ENCODE measurements around the gene KDELR1.

The KDELR1 gene

GRCh38 chr19:48385461-48386087, 5.8 kb downstream of the KDELR1 start:
- H3K36me3 ChIP-seq: peaks cover 62 to 91% (median 80%) of the 10 kb centered on the region in 3 donors

GRCh38 chr19:48382286-48382685, 9.1 kb downstream of the KDELR1 start:
- H3K27me3 ChIP-seq: no peaks in the 10 kb centered on the region
- intact Hi-C loops (cut with DNase I; ENCODE audit: low total_unique reads): no loop called here

More at GRCh38 chr19:48385461-48386087, 5.8 kb downstream of the KDELR1 start:
- no peak for TF ChIP-seq CTCF (IDR thresholded peaks at IDR 0.05)
- Histone ChIP-seq H3K4me3 (no peak overlapping the region), H3K27ac (no peak overlapping the region), H3K4me1 (peaks cover 0 to 14% (median 8%) of the 10 kb centered on the region in 4 donors), H3K27me3 (no peaks in the 10 kb centered on the region), H3K9me3 (no peaks in the 10 kb centered on the region)
- intact Hi-C loops (cut with DNase I; ENCODE audit: low total_unique reads): no loop called here
- DNase-seq: no peak

GRCh38 chr19:48381178-48381950, 10.0 kb downstream of the KDELR1 start:
- Histone ChIP-seq H3K27ac (no peak overlapping the region), H3K27me3 (no peaks in the 10 kb centered on the region), H3K4me3 (no peak overlapping the region), H3K36me3 (peaks cover 42 to 61% (median 52%) of the 10 kb centered on the region in 3 donors), H3K9me3 (no peaks in the 10 kb centered on the region), H3K4me1 (no peaks in the 10 kb centered on the region)
- no peak for TF ChIP-seq CTCF (IDR thresholded peaks at IDR 0.05)
- no peak for DNase-seq
- intact Hi-C loops (cut with DNase I; ENCODE audit: low total_unique reads): no loop called here

More at GRCh38 chr19:48382286-48382685, 9.1 kb downstream of the KDELR1 start:
- no peak for TF ChIP-seq CTCF (IDR thresholded peaks at IDR 0.05)
- DNase-seq: no peak
- peaks cover 51 to 70% (median 61%) of the 10 kb centered on the region in 3 donors for H3K36me3 ChIP-seq
- no peaks in the 10 kb centered on the region for H3K9me3 ChIP-seq
- no peak overlapping the region for H3K4me3 ChIP-seq
- H3K4me1 ChIP-seq: no peaks in the 10 kb centered on the region
- H3K27ac ChIP-seq: no peak overlapping the region

GRCh38 chr19:48379058-48379457, 12.3 kb downstream of the KDELR1 start:
- no peaks in the 10 kb centered on the region for H3K9me3 ChIP-seq
- DNase-seq: no peak
- no peak for TF ChIP-seq CTCF (IDR thresholded peaks at IDR 0.05)

GRCh38 chr19:48378194-48378570, 13.2 kb downstream of the KDELR1 start:
- no peak for TF ChIP-seq CTCF (IDR thresholded peaks at IDR 0.05)
- intact Hi-C loops (cut with DNase I; ENCODE audit: low total_unique reads): no loop called here
- no peak for DNase-seq
- peaks cover 0 to 7% of the 10 kb centered on the region in 2 donors for H3K27me3 ChIP-seq
- no peak overlapping the region for H3K4me3 ChIP-seq
- H3K9me3 ChIP-seq: no peaks in the 10 kb centered on the region
- no peak overlapping the region for H3K27ac ChIP-seq
- no peaks in the 10 kb centered on the region for H3K4me1 ChIP-seq
- H3K36me3 ChIP-seq: peaks cover 11 to 29% (median 20%) of the 10 kb centered on the region in 3 donors

More at GRCh38 chr19:48379058-48379457, 12.3 kb downstream of the KDELR1 start:
- no peaks in the 10 kb centered on the region for H3K4me1 ChIP-seq
- H3K27ac ChIP-seq: no peak overlapping the region
- peaks cover 20 to 38% (median 29%) of the 10 kb centered on the region in 3 donors for H3K36me3 ChIP-seq
- intact Hi-C loops (cut with DNase I; ENCODE audit: low total_unique reads): no loop called here
- H3K4me3 ChIP-seq: no peak overlapping the region
- H3K27me3 ChIP-seq: peaks cover 0 to 5% of the 10 kb centered on the region in 2 donors

Measured in tibial artery (tissue), 4 donors.